ENCODE measurements around the gene AKAP13. TPM values are rescaled to one million over a fixed set of nuclear protein-coding genes. Genes with fewer than 3 reads are reported as not detected.
"Not testable (repeated sequence)": the region's sequence is repeated elsewhere in the genome, so short reads cannot be mapped to it uniquely, and the experiment has no call there.

Gene AKAP13
- total RNA-seq, 1 experiment from 2014 or later, result 36.0 TPM

DNA sequence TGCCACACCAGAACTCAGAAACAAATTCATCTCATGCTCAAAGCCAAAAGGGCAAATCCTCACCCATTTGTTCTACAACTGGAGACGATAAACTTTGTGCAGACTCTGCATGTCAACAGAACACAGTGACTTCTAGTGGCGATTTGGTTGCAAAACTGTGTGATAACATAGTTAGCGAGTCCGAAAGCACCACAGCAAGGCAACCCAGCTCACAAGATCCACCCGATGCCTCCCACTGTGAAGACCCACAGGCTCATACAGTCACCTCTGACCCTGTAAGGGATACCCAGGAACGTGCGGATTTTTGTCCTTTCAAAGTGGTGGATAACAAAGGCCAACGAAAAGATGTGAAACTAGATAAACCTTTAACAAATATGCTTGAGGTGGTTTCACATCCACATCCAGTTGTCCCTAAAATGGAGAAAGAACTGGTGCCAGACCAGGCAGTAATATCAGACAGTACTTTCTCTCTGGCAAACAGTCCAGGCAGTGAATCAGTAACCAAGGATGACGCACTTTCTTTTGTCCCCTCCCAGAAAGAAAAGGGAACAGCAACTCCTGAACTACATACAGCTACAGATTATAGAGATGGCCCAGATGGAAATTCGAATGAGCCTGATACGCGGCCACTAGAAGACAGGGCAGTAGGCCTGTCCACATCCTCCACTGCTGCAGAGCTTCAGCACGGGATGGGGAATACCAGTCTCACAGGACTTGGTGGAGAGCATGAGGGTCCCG lies 199.7 kb downstream of the AKAP13 start:
- DNase-seq (ENCODE audit: low read depth, low spot score), result no peak
- in situ Hi-C loops (cut with HindIII; ENCODE audit: low pct_unique_long_range_greater_than_20kb, low sequenced_read_pairs), result no loop called here

DNA sequence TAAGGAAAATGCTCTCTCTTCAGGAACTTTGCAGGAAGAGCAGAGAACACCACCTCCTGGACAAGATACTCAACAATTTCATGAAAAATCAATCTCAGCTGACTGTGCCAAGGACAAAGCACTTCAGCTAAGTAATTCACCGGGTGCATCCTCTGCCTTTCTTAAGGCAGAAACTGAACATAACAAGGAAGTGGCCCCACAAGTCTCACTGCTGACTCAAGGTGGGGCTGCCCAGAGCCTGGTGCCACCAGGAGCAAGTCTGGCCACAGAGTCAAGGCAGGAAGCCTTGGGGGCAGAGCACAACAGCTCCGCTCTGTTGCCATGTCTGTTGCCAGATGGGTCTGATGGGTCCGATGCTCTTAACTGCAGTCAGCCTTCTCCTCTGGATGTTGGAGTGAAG lies 200.5 kb downstream of the AKAP13 start:
- DNase-seq (ENCODE audit: low read depth, low spot score), result no peak
- in situ Hi-C loops (cut with HindIII; ENCODE audit: low pct_unique_long_range_greater_than_20kb, low sequenced_read_pairs), result no loop called here

DNA sequence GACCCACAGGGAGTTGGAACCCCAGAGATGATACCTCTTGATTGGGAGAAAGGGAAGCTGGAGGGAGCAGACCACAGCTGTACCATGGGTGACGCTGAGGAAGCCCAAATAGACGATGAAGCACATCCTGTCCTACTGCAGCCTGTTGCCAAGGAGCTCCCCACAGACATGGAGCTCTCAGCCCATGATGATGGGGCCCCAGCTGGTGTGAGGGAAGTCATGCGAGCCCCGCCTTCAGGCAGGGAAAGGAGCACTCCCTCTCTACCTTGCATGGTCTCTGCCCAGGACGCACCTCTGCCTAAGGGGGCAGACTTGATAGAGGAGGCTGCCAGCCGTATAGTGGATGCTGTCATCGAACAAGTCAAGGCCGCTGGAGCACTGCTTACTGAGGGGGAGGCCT lies 201.1 kb downstream of the AKAP13 start:
- in situ Hi-C loops (cut with HindIII; ENCODE audit: low pct_unique_long_range_greater_than_20kb, low sequenced_read_pairs), result no loop called here
- DNase-seq (ENCODE audit: low read depth, low spot score), result no peak

DNA sequence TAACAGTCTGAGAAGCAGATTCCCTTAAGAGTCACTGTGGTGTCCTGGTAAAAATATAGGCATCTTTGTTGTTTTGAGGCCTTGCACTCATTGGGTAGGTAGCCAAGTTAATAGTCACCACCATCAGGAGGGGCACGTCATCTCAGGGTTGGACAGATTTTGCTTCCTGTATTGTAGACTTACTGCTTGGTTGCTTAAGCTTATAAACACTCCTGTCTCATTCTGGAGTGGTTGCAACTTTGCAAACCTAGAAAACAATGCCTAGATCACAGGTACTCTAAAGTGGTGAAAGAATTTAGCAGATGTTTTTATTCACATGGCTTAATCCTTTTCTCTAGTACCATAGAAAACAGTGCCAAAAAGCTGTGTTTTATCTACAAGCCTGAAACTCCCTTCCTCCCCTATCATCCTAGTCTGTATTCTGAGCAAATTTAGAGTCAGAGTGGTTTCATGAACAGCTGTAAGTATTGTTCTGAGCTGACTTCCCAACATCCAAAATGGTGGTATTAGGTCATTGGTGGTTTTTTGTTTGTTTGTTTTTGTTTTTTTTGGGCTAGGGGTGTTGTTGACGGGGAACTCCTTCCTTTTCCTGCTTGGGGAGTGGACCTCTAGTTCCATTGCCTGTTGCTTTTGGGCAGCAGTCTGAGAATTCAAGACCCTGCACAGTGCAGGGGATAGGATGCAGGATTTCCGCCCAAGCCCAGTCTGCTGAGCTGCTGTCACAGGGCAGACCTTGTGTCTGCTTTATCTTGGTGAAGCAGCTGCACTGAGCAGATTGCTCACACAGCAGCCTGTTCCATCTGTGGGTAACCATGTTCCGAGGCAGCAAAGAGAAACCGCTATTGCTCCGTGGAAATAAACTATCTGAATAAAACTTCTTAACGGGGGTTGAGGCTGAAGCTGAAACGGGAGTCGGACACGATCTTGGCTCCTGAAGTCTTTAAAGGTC lies 202.0 kb downstream of the AKAP13 start:
- in situ Hi-C loops (cut with HindIII; ENCODE audit: low pct_unique_long_range_greater_than_20kb, low sequenced_read_pairs), result no loop called here
- DNase-seq (ENCODE audit: low read depth, low spot score), result no peak

DNA sequence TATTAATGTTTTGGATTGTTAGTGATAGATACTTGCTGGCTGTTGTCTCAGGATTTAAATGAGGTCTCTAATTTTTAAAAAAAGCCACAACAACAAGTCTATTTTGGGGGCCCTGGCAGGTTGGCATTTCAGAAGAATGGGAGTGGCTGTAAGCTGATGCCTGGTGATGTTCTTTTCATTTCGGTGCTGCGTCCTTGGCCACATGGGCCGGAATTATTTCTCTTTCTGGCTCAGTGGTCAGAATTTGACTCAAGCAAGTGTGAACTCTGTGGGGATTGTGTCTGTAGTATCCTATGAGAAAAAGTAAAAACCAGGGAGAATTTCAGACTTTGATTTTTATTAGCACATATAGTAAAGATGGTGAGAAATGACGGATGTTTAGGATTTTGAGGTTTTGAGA lies 203.0 kb downstream of the AKAP13 start:
- no peak for DNase-seq (ENCODE audit: low read depth, low spot score)
- in situ Hi-C loops (cut with HindIII; ENCODE audit: low pct_unique_long_range_greater_than_20kb, low sequenced_read_pairs), result no loop called here

DNA sequence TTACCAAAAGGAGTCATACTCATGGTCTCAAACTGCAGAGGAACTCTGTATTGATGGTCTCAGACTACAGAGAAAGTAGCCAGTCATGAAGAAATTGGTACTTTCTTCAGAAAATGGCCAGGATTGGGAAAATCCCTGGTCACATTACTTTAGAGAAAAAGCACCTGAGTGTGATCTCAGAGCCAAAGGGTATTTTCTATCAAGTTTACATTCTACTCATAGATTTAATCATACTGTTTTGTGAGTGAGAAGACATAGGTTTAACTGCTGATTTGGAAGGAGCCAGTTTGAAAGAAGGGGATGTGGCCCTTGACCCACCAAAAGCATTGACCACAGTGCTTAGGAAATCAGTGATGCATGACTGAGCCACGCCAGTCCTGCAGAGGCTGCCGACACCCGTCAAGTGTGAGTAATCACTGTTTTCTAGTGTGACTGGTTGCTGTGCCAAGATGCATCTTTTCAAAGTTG lies 203.6 kb downstream of the AKAP13 start:
- in situ Hi-C loops (cut with HindIII; ENCODE audit: low pct_unique_long_range_greater_than_20kb, low sequenced_read_pairs), result no loop called here
- DNase-seq (ENCODE audit: low read depth, low spot score), result no peak

DNA sequence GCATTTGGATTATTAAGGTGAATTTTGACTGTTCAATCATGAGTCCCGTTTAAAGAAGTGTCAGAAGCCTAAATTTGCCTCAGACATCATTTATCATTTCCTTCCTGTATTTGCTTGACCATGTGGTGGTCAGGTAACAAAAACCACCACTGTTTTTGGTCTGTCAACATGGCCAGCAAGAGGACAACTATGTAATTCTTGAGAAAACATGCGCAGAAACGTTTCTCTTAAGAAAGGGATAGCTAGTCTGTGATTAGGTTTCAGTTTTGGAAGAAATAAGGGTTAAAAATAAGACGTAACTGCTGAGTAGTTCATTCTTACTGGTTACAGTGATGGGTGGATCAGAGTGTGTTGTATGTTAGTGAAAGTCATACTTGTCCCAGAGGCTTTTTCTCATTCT lies 204.5 kb downstream of the AKAP13 start:
- no peak for DNase-seq (ENCODE audit: low read depth, low spot score)
- in situ Hi-C loops (cut with HindIII; ENCODE audit: low pct_unique_long_range_greater_than_20kb, low sequenced_read_pairs), result no loop called here

DNA sequence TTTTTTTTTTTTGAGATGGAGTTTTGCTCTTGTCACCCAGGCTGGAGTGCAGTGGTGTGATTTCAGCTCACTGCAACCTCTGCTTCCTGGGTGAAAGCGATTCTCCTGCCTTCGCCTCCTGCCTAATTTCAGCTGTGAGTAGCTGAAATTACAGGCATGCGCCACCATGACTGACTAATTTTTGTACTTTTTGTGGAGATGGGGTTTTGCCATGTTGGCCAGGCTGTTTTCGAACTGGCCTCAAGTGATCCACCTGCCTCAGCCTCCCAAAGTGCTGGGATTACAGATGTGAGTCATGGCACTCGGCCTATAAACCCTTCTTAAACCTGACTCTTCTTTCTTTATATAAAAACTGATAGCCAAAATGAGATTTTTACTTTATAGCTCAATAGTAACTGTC lies 205.8 kb downstream of the AKAP13 start:
- in situ Hi-C loops (cut with HindIII; ENCODE audit: low pct_unique_long_range_greater_than_20kb, low sequenced_read_pairs); DNase-seq (ENCODE audit: low read depth, low spot score): not testable (repeated sequence)

DNA sequence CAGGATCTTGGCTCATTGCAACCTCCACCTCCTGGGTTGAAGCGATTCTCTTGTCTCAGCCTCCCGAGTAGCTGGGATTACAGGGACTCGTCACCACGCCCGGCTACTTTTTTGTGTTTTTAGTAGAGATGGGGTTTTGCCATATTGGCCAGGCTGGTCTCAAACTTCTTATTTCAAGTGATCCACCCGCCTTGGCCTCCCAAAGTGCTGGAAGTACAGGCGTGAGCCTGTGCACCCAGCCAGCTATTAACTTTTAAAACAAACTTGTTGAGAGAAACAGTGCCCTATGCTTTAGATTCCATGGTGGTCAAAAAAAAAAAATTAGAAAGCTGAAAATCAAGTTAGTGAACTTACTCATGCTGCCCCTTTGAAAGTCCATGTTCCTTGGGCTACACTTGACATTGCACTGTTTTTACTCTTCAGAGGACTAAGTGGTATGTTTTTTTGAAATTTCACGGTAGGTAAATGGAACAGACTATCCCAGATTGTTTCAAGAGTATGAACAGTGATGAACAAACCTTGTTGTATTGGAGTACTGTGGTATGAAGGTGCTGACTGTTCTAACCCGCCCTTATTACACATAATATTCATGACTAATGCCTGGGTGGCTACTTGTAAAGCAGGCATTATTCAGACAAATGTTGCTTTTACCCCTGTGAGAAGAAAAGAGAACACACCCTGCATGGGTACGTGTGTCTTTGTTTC lies 207.5 kb downstream of the AKAP13 start:
- DNase-seq (ENCODE audit: low read depth, low spot score), result peak; percentile 46
- in situ Hi-C loops (cut with HindIII; ENCODE audit: low pct_unique_long_range_greater_than_20kb, low sequenced_read_pairs), result no loop called here

DNA sequence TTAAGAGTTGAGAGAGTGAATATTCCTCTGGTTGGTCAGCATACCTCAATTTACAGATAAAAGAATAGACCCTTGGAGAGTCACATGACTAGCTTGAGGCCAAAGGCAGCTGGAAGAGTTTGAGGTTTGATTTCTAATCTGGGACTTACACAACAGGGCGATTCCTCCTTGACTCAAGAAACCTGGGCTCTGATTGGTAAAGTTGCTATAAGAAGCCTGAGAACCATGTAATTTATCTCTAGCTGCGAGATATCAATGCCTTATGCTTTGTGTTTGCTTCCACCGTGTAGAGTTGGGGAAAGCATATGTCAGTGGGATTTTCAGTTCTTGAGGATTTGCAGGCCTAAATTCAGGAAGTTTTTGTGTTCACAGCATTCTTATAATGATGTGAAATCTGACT lies 208.3 kb downstream of the AKAP13 start:
- DNase-seq (ENCODE audit: low read depth, low spot score), result peak; percentile 45
- in situ Hi-C loops (cut with HindIII; ENCODE audit: low pct_unique_long_range_greater_than_20kb, low sequenced_read_pairs), result no loop called here

DNA sequence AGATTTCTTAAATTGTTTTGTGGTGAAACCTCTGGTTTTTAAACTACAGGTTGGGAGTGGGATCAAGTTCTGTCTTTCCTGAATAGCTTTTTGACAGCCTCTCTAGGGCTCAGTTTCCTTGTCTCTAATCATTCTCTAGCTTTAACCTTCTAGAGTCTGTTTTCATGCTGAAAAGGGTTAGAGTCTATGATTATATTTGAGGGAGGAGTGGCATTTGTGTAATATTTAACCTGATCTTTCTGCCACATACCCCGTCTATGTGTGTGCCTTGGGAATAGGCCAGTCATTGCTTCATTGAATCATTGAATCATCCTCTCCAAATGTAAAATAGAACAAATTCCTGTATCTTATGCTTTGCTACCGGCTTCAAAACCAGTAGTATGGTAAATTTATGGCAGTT lies 209.4 kb downstream of the AKAP13 start:
- in situ Hi-C loops (cut with HindIII; ENCODE audit: low pct_unique_long_range_greater_than_20kb, low sequenced_read_pairs), result no loop called here
- no peak for DNase-seq (ENCODE audit: low read depth, low spot score)

DNA sequence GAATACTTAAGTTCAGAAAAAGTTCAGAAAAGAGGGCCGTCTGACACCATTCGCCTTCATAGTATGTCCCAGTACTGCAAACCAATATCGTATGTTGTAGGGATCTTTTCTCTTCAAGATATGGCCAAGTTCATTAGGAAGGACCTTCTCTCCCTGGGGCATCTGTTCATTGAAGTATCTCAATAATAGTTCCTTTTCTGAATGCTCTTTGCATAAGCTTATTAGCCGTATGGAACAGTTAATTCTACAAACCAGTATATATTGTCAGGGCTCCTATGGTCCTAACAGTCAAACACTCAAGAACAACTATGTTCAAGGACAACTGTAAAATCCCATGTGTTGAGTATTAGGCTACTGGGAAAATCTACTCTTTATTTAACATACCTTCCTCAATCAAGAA lies 211.2 kb downstream of the AKAP13 start:
- in situ Hi-C loops (cut with HindIII; ENCODE audit: low pct_unique_long_range_greater_than_20kb, low sequenced_read_pairs), result no loop called here
- no peak for DNase-seq (ENCODE audit: low read depth, low spot score)

DNA sequence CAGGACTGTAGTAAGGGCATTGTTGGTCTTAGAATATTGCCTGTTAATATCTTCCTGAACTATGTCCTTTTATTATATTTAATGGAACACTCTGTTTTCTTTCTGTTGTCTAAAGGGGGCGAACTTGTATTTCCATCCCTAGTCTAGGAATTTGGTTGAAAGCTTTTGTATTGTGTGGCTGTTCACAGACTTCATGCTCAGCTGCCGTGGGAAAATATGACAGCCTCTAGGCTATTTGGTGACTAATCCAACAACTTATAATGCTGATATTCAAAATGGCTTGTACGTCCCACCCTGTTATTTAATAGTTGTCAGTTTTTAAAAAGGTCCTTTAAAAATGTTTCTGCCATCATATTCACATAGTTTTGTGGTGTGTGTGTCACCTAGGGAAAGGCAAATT lies 211.7 kb downstream of the AKAP13 start:
- in situ Hi-C loops (cut with HindIII; ENCODE audit: low pct_unique_long_range_greater_than_20kb, low sequenced_read_pairs), result no loop called here
- DNase-seq (ENCODE audit: low read depth, low spot score), result peak; percentile 90

DNA sequence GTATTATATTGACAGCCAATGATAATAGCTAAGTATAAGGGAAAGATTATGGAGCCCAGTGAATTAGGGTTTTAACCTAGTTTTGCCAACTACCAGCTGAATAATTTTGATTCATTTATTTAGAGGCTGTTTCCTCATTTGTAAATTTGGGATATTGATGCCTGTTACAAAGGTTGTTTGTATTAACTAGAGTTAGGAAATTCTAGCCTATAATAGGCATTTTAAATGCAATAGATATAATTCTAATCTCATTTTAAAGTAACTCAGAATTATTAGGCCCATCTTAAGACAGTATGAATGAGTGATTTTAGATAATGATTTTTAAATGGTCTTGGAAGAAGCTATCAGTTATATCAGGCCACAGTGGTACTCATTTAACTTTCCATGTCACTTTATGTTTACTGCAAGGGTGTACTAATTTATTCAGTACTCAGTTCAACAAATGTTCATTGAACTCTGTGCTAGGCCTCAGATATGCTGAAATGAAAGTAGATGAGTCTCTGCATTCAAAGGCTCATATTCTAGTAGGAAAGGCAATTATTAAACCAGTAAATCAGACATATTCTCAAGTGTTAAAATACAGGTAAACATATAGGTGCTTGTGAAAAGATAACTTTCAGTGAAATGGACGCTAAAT lies 213.5 kb downstream of the AKAP13 start:
- in situ Hi-C loops (cut with HindIII; ENCODE audit: low pct_unique_long_range_greater_than_20kb, low sequenced_read_pairs), result no loop called here
- no peak for DNase-seq (ENCODE audit: low read depth, low spot score)

DNA sequence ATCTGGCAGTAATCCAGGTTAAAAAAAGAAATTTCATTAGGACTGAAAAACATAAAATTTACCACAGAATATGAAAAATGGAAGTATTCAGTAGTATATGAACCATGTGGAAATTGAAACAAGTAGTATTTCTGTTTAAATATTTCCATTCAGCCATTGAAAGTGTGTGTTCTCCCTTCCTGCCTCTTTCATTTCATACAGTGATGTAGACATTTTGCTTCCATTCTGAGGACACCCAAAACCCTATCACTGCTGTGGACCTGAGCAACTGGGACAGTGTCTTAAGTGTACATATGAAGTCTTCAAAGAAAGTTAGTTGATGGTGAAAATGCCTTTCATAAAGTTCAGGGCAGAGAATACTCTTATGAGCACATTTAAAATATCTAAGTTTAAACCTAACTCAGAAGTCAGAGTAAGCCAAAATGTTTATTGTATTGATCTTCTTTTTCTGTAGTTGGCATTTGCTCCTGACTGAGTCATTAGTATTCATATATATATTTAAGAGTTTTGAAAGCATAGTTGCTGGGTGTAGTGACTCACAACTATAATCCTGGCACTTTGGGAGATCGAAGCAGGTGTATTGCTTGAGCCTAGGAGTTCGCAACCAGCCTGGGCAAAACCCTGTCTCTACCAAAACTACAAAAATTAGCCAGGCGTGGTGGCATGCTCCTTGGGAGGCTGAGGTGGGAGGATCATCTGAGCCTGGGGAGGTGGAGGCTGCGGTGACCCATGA lies 215.6 kb downstream of the AKAP13 start:
- in situ Hi-C loops (cut with HindIII; ENCODE audit: low pct_unique_long_range_greater_than_20kb, low sequenced_read_pairs), result no loop called here
- DNase-seq (ENCODE audit: low read depth, low spot score), result no peak

DNA sequence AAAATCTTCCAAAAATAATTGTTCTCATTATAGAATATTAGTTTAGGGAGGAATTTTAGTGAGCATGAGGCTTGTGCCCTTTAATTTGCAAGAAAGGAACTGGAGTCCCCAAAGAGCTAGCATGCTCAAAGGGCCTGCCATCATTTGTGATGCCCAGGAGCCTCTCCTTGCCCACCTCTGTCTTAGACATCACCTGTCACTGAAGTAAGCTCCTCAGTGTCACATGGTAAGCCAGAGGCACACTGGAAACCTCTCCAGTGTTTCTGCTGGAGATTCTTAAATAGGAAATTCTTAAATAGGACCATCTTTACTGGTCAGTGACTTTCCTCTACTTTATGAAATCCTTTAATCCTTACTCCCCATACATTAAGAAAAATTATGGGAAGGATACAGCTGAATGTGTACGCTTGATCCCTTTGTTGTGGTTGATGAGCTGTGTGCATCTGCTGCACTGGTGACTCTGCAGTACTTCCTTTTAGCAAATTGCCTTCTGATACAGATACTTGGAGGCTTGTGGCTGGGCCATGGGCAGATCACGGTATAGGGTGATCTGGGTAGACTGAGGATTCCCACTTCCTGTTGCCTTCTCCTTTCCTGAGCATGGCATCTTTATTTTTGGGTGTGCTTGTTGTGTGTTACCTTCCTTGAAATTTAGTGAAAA lies 216.9 kb downstream of the AKAP13 start:
- in situ Hi-C loops (cut with HindIII; ENCODE audit: low pct_unique_long_range_greater_than_20kb, low sequenced_read_pairs), result no loop called here
- no peak for DNase-seq (ENCODE audit: low read depth, low spot score)

DNA sequence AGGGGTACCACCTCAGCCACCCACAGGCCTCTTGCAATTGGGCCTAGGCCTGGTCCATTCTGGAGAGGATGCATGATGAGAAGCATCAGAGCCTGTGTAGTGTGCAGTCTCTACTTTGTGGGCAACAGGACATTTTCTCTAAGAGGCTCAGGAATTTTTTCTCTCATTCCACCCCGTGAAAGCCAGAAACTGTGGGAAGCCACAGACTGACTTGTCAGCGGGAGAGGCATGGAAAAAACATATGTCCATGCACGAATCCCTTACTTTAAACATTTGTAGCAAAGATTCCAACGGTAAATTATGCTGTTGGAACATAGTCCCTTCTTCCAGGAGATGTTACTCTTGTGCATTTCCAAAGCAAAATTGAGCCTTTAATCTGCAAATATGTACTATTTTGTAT lies 217.8 kb downstream of the AKAP13 start:
- DNase-seq (ENCODE audit: low read depth, low spot score), result no peak
- in situ Hi-C loops (cut with HindIII; ENCODE audit: low pct_unique_long_range_greater_than_20kb, low sequenced_read_pairs), result no loop called here
